Endothelial cell of umbilical vein (primary cell): ENCODE results near the gene EEF1AKMT4. TPM values are rescaled to one million over a fixed set of nuclear protein-coding genes. Genes with fewer than 3 reads are reported as not detected.

Experiments used
- BruUV-seq: library from RNA; stranded (reverse); fragments of 400-500 nt; replicated peaks from 2 replicates; lab custom pipeline; 2021; lab: Mats Ljungman, UMichigan
- CTCF ChIA-PET: fragments of 300-600, 350-600 bp; sonication (Branson Sonifier 250); formaldehyde crosslinking; loops from one replicate; lab custom pipeline; 2021; ENCODE audit warnings: antibody characterized with exemption, inconsistent platforms; lab: Charles Lee
- POLR2A ChIA-PET: fragments of 300-600, 350-600 bp; sonication (Branson Sonifier 250); formaldehyde crosslinking; loops from one replicate; lab custom pipeline; 2021; ENCODE audit warnings: antibody characterized with exemption, inconsistent platforms; lab: Charles Lee
- DNase-seq: peaks from one replicate; pipeline ENCODE4 v3.0.0-alpha.2; 2011; ENCODE audit warnings: low read depth, low spot score
- FAIRE-seq: peaks from 2 replicates; lab custom pipeline; 2011; peaks lifted over from hg19 to GRCh38; lab: Jason Lieb, UNC
- H2AFZ ChIP-seq: 2 replicates; pipeline ENCODE4 v1.6.0; 2012; ENCODE audit warnings: low read depth, low read length, control low read depth, inconsistent platforms
- H3K27ac ChIP-seq: 2 replicates; pipeline ENCODE4 v1.5.1; 2011; ENCODE audit warnings: low read depth, mild to moderate bottlenecking, control low read depth, low read length, moderate library complexity; ENCODE audit not compliant: insufficient read depth
- H3K27me3 ChIP-seq, 2 experiments: 2 replicates each; pipeline versions ENCODE4 v1.6.0 to v1.6.1; 2011; ENCODE audit warnings: low read length in 2 of 2, mixed read lengths in 1 of 2; ENCODE audit not compliant: control insufficient read depth in 2 of 2, insufficient read depth in 2 of 2
- H3K36me3 ChIP-seq, 2 experiments: 2 replicates in 1 of 2; 3 replicates in 1 of 2; pipeline ENCODE4 v1.5.1; 2011; ENCODE audit warnings: low read length in 2 of 2, mild to moderate bottlenecking in 1 of 2, moderate library complexity in 1 of 2; ENCODE audit not compliant: control insufficient read depth in 2 of 2, insufficient read depth in 2 of 2; ENCODE audit errors: extremely low read depth in 1 of 2
- H3K4me1 ChIP-seq: 3 replicates; pipeline ENCODE4 v1.5.1; 2011; ENCODE audit warnings: mild to moderate bottlenecking, low read length; ENCODE audit not compliant: control insufficient read depth, insufficient read depth; ENCODE audit errors: extremely low read depth
- H3K4me2 ChIP-seq: 2 replicates; pipeline ENCODE4 v1.6.1; 2011; ENCODE audit warnings: low read length, control low read depth, mixed read lengths; ENCODE audit not compliant: insufficient read depth
- H3K4me3 ChIP-seq, 3 experiments: fragments of 200-600 bp in 1 of 3; sonication (generic), shearing (Covaris generic) in 1 of 3; replicated peaks in 1 of 3; 2 replicates each; pipeline ENCODE4 v1.5.1; 2011 to 2016; ENCODE audit warnings: control low read depth in 3 of 3, low read length in 3 of 3, mild to moderate bottlenecking in 2 of 3, inconsistent platforms in 1 of 3, low read depth in 1 of 3, moderate library complexity in 1 of 3; ENCODE audit not compliant: insufficient read depth in 1 of 3
- H3K79me2 ChIP-seq: 2 replicates; pipeline ENCODE4 v1.6.0; 2012; ENCODE audit warnings: low read length, inconsistent platforms; ENCODE audit not compliant: control insufficient read depth, insufficient read depth
- H3K9ac ChIP-seq: replicated peaks from 2 replicates; pipeline ENCODE3; 2011; ENCODE audit warnings: low read length, control low read depth; ENCODE audit not compliant: insufficient read depth; ENCODE audit errors: extremely low read depth
- H3K9me1 ChIP-seq: replicated peaks from 3 replicates; pipeline ENCODE4 v1.6.0; 2011; ENCODE audit warnings: mild to moderate bottlenecking, low read length; ENCODE audit not compliant: control insufficient read depth, insufficient read depth; ENCODE audit errors: extremely low read depth
- H3K9me3 ChIP-seq: replicated peaks from 2 replicates; pipeline ENCODE4 v1.5.1; 2012; ENCODE audit warnings: low read length, inconsistent platforms; ENCODE audit not compliant: control insufficient read depth, insufficient read depth
- H4K20me1 ChIP-seq: replicated peaks from 2 replicates; pipeline ENCODE3; 2011; ENCODE audit warnings: mild to moderate bottlenecking, low read length; ENCODE audit not compliant: control insufficient read depth, insufficient read depth; ENCODE audit errors: extremely low read depth
- EZH2 ChIP-seq: IDR thresholded peaks from 2 replicates; pipeline ENCODE4 v1.6.1; 2012; ENCODE audit warnings: borderline replicate concordance, low read depth, mild to moderate bottlenecking, moderate library complexity, low read length, inconsistent platforms; ENCODE audit not compliant: severe bottlenecking
- FOS ChIP-seq: IDR thresholded peaks from 2 replicates; pipeline ENCODE4 v1.6.1; 2011; ENCODE audit warnings: mild to moderate bottlenecking, low read length, moderate library complexity, borderline replicate concordance; ENCODE audit not compliant: insufficient read depth
- GATA2 ChIP-seq: IDR thresholded peaks from 2 replicates; pipeline ENCODE4 v1.7.0; 2011; ENCODE audit warnings: low read depth, mild to moderate bottlenecking, moderate library complexity, mixed read lengths, low read length; ENCODE audit not compliant: insufficient read length, insufficient read depth
- JUN ChIP-seq: IDR thresholded peaks from 2 replicates; pipeline ENCODE4 v1.6.1; 2011; ENCODE audit warnings: borderline replicate concordance, low read depth; ENCODE audit not compliant: insufficient read length, insufficient read depth
- MYC ChIP-seq: IDR thresholded peaks from one replicate; pipeline ENCODE4 v1.6.1; 2011; ENCODE audit warnings: mild to moderate bottlenecking, low read depth, low read length
- POLR2A ChIP-seq: IDR thresholded peaks from 2 replicates; pipeline ENCODE4 v1.6.1; 2012; ENCODE audit warnings: low read depth, mild to moderate bottlenecking, control low read depth, low read length
- POLR2AphosphoS5 ChIP-seq: IDR thresholded peaks from 2 replicates; pipeline ENCODE4 v1.6.1; 2012; ENCODE audit warnings: low read depth, mild to moderate bottlenecking, control low read depth, low read length, moderate library complexity; ENCODE audit not compliant: insufficient read depth
- dilution Hi-C: fragments of 300-500 bp; cut with MboI; formaldehyde crosslinking; loops from one replicate; pipeline ENCODE4 v1.15.0; 2019; ENCODE audit warnings: low sequenced_read_pairs; ENCODE audit not compliant: extremely low pct_ligation_motif_present
- intact Hi-C: fragments of 100-400 bp; cut with micrococcal nuclease; formaldehyde crosslinking; loops from one replicate; pipeline ENCODE4 v1.10.0; 2022
- polyA plus RNA-seq, 4 experiments: library from polyadenylated mRNA; depleted of rRNA in 3 of 4; stranded (reverse) in 3 of 4; unstranded in 1 of 4; fragments of >200 nt; gene quantifications; 2 replicates each; pipeline versions ENCODE4 v1.2.1 to v1.2.3, GENCODE V29; 2011 to 2012; ENCODE audit warnings: missing spikeins in 1 of 4
- total RNA-seq: library from RNA; stranded (reverse); gene quantifications from 2 replicates; pipeline ENCODE4 v1.2.3, GENCODE V29; 2021
- TF ChIP-seq, protein P1 (sequence below), 2 donors: IDR thresholded peaks; 1 replicate in 1 of 2; 2 replicates in 1 of 2; pipeline ENCODE4 v1.5.1; 2011; ENCODE audit warnings: low read length in 2 of 2, mild to moderate bottlenecking in 2 of 2, moderate library complexity in 2 of 2, control low read depth in 1 of 2, inconsistent platforms in 1 of 2, low read depth in 1 of 2; ENCODE audit not compliant: insufficient read depth in 1 of 2; ENCODE audit errors: extremely low read depth in 1 of 2
- TF ChIP-seq, protein P2 (sequence below): IDR thresholded peaks from 2 replicates; pipeline ENCODE4 v1.6.1; 2011; ENCODE audit not compliant: insufficient read depth, insufficient read length

EEF1AKMT4 gene
- total and polyA plus RNA-seq, 2 donors (not counting 3 experiments of a cell fraction or from before 2014, with no cell fraction given) = 3.4 to 8.0 TPM

- Histone ChIP-seq H3K9ac (no peak overlapping the region), H3K4me3 (no peak overlapping the region), H2AFZ (no peak overlapping the region), H3K36me3 (no peaks in the 10 kb centered on the region), H3K27me3 (peaks cover 3% of the 10 kb centered on the region in 2 experiments), H3K9me3 (no peaks in the 10 kb centered on the region), H3K79me2 (no peaks in the 10 kb centered on the region), H4K20me1 (no peaks in the 10 kb centered on the region), H3K27ac (no peak overlapping the region), H3K9me1 (no peaks in the 10 kb centered on the region), H3K4me1 (no peaks in the 10 kb centered on the region), H3K4me2 (no peak overlapping the region)
- ChIA-PET POLR2A (interaction anchor here (0.5 kb wide), 1 partner anchor 633 kb away, joined by 3 read pairs; no protein-coding TSS in a partner anchor), CTCF (interaction anchor here (0.6 to 2.9 kb wide), 4 partner anchors 64 to 396 kb away, joined by 3 to 19 read pairs (median 8); no protein-coding TSS in a partner anchor)
- dilution Hi-C loops (no loop called here), intact Hi-C loops (no loop called here)
- BruUV-seq = no TSS peak
- DNase-seq (no peak), FAIRE-seq (no peak)
- TF ChIP-seq JUN (no peak), FOS (no peak), MYC (no peak), GATA2 (no peak), POLR2AphosphoS5 (no peak), EZH2 (no peak), POLR2A (no peak)
- TF ChIP-seq, protein P1, sequence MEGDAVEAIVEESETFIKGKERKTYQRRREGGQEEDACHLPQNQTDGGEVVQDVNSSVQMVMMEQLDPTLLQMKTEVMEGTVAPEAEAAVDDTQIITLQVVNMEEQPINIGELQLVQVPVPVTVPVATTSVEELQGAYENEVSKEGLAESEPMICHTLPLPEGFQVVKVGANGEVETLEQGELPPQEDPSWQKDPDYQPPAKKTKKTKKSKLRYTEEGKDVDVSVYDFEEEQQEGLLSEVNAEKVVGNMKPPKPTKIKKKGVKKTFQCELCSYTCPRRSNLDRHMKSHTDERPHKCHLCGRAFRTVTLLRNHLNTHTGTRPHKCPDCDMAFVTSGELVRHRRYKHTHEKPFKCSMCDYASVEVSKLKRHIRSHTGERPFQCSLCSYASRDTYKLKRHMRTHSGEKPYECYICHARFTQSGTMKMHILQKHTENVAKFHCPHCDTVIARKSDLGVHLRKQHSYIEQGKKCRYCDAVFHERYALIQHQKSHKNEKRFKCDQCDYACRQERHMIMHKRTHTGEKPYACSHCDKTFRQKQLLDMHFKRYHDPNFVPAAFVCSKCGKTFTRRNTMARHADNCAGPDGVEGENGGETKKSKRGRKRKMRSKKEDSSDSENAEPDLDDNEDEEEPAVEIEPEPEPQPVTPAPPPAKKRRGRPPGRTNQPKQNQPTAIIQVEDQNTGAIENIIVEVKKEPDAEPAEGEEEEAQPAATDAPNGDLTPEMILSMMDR (IDR thresholded peaks at IDR 0.05; ENCODE audit: extremely low read depth in 1 of 2, insufficient read depth in 1 of 2, low read depth in 1 of 2, low read length in 2 of 2) = no peak
- TF ChIP-seq, protein P2, sequence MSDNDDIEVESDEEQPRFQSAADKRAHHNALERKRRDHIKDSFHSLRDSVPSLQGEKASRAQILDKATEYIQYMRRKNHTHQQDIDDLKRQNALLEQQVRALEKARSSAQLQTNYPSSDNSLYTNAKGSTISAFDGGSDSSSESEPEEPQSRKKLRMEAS = no peak
Measured at GRCh38 chr3:184291044-184291737, 41.7 kb downstream of the EEF1AKMT4 start.
